Activated CD8-positive, alpha-beta memory T cell treated with anti-CD3 and anti-CD28 coated beads, Interleukin-2, amount 50 U/mL, for 48 hours (primary cell): ENCODE data around the gene PDCD6IP.
"Not testable (repeated sequence)": the region's sequence is repeated elsewhere in the genome, so short reads cannot be mapped to it uniquely, and the experiment has no call there.

Experiments
- DNase-seq: peaks from one replicate; pipeline ENCODE4 v3.0.0-alpha.2; 2020

PDCD6IP gene

DNA sequence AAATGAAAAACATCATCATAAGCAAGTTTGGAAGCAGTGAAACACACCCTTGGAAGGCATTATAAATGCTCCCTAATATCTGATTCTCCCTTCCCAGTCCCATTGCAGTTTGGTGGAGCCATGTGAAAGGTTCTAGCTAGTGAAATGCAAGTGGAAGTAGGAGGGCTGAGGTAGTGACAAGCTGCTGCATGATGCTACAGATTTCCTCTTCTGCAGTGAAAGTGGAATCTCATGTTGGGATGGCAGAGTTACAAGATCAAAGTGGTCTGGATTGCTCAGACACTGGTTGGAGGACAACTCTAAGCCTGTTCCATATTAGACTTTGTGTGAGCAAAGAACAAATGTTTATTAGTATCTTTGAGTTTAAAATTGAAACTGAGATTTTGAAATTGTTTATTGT is 3.3 kb upstream of the PDCD6IP start:
- no peak for DNase-seq

DNA sequence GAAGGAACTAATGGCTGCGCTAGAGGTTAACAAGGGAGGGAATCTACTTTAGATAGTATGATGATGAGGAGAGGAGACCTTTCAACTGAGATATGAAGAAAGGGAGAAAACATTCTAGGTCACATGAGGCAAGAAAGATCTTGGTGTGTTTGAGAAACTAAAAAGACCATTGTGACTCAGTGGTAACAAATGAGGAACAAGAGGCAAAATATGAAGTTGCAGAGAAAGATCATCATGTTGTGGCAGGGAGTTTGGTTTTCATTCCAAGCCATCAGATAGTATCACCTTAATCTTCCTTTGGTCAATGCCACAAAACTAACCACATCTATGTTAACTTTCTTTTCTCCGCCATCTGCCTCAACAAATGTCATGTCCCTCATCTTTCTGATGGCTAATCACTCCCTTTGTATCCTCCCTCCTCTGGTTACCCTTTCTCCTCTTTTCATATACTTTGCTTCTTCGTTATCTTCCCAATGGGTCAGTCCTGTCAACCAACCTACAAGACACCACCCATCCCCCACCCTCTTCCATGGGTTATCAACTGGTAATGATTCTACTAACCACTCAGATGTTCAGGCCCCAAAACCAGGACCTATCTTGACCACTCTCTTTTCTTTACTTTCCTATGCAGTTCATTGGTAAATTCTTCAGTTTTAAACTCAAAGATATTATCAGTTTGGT is 2.4 kb upstream of the PDCD6IP start:
- no peak for DNase-seq

DNA sequence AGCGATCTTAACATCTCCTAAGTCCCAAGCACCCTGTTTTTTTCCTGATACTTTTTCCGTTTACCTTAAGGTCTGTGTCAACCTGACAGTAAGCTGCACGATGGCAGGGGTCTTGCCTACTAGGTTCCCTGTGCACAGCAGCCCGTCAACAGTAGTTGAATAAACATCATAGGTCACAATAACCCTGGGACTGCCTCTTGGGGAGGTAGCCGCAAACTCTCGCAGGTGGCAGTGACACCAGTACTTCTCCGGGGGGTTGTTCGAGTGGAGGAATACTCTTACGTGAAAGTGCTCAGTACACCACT is 365 bp upstream of the PDCD6IP start:
- DNase-seq: no peak

DNA sequence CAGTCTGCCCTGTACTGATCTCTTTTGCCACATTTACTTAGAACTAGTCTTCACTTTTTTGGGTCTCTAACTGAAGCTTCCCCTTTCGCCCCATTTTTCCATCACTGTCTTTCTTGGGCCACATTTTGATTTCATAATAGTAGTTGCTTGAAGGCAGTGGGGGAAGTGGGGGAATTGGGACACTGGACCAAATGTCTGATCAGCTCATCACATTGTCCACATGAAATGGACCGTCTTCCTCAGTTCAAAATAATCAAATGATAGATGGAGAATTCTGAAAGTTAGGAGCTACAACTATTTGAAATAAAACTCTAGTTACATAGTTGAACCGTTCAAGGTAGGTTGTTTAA is 747 bp downstream of the PDCD6IP start:
- no peak for DNase-seq

DNA sequence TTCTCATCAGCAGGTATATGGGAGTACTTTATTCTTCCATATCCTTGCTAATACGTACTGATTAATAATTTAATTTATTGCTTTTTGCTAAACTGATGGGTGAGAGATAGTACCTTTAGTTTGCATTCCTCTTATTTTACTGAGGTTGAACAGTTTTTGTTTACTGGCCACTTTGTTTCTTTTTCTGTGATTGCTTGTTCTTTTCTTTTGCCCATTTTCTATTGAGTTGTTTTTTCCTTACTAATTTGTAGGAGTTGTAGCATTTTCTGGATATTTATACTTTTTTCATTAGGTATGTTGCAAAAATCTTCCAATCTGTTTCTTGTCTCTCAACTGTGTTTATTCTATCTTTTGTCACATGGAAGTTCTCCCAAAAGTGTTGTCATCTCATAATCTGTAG is 4.8 kb downstream of the PDCD6IP start:
- no peak for DNase-seq

DNA sequence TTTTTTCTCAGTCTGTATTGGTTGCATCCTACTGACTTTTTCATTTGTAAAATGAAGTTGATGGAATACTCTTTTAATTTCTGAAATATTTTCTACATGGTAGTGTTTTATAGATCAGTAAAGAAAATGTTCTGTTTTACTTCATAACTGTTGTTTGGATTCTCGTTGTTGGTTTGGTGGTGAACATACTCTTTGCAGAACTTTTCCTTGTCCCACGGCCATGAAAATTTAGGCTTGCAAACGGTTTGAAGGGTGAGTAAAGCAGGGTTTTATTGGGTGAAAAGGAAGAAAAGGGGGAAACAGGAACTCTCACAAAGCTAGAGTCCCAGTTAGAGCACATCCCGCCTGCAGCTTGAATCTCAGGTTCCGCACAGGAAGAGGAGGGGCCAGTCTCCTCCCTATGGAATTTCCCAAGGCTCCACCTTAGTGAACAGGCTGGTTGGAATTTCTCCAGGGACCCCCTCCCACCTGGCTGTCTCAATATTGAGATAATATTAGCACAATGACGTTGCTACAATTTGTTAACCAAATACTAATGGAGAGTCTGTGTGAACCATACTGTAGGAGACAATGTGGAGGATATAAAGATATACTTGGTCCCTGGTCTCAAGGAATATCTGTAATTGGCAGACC is 5.6 kb downstream of the PDCD6IP start:
- no peak for DNase-seq

DNA sequence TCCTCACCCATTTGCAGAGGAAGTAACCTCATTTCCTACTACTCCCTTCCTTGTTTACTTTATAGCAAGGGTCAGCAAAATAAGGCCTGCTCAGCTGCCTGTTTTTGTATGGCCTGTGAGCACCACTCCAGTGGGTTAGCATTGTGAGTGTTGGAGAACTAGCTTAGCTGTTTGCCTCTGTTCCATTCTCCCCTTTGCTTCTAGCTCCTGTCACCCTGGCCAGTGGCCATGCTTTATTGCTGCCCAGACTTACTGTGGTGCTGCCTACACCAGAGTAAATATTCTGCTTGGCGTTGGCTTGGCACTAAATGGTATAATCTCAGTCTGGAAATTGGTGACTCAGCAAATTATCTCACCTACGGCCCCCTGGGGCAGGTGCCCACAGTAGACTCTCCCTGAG is 8.8 kb downstream of the PDCD6IP start:
- DNase-seq: no peak

DNA sequence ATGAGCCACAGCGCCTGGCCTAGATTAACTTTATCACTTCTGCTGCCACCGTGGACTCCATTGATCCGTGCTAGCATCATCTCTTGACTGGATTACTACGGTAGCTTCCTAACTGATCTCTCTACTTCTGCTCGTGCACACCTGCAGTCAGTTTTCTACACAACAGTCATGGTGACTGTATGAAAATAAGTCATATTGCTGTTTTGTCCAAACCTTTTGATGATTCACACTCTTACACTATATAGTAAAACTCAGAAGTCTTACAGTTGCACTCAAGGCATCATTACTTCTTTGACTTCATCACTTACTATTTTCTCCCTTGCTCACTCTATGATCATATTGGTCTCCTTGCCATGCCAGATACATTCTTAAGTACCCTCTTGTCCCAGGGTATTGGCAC is 10.1 kb downstream of the PDCD6IP start:
- no peak for DNase-seq

DNA sequence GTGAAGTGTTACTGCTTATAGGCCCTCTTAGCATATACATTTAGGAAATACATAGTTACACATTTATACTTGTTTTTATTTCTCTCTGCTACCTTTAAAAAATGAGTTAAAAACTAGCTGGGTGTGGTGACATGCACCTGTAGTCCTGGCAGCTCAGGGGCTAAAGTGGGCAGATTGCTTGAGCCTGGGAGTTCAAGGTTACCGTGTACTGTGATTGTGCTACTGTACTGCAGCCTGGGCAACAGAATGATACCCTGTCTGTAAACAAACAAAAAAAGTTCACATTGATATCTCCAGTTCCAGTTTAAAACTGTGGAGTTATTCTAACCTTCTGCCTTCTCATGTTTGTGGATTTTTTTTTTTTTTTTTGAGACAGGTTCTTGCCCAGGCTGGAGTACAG is 12.1 kb downstream of the PDCD6IP start:
- no peak for DNase-seq

DNA sequence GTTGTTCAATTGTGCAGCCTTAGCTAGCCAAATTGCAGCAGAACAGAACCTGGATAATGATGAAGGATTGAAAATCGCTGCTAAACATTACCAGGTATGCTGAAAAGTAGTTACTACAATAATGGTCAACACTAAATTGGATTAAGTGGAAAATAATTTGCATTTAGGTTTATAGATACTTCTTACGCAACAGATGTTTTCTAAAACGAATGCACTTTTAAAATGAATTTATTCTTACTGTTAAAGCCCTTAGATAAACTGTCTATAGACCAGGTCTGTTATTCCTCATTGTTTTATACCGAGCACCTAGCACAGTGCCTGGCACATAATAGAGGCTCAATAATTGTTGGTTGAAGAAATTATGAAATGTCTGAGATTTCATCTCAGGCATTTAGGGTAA is 23.6 kb downstream of the PDCD6IP start:
- DNase-seq: no peak

DNA sequence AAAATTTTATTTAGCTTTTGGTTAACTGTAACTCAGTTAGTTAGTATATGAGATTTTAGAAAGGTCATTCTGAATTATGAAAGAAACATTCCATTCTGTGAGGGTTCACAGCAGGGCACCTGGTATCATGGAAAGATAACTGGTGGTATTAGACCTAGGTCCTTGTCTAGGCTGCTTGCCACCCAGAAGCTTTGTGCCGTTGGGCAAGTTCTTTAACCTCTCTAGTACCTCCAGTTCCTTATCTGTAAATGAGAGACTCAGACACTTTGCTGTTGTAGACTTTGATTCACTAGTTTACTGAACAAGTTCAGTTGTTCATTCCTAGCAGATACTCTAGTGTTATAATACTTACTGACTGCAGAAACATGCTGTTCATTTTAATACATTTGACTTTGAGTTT is 25.4 kb downstream of the PDCD6IP start:
- DNase-seq: no peak

DNA sequence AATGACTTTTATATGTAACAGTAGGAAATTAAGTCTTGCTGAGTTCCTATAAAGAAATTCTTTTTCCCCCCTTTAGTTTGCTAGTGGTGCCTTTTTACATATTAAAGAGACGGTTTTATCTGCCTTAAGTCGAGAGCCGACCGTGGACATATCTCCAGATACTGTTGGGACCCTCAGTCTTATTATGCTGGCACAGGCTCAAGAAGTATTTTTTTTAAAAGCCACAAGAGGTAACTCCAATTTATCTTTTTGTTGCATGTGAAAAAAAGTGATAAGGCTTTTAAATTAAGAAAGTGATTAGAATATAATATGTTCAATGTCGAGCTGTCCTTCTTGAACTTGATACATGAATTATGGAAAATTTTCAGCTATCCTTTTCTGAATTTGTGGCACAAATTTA is 26.7 kb downstream of the PDCD6IP start:
- DNase-seq: no peak

DNA sequence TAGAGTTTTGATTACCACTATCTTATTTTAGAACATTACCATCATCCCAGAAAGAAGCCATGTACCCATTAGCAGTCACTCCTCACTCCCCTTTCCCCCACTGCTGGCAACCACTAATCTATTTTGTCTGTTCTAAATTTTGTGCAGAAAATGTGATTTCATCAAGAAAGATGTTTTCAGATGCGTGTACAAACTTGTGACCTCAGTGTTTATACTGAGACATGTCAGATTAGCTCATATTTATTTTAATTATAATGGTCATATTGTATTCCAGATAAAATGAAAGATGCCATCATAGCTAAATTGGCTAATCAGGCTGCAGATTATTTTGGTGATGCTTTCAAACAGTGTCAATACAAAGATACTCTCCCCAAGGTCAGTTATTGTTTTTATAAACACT is 27.8 kb downstream of the PDCD6IP start:
- DNase-seq: no peak

DNA sequence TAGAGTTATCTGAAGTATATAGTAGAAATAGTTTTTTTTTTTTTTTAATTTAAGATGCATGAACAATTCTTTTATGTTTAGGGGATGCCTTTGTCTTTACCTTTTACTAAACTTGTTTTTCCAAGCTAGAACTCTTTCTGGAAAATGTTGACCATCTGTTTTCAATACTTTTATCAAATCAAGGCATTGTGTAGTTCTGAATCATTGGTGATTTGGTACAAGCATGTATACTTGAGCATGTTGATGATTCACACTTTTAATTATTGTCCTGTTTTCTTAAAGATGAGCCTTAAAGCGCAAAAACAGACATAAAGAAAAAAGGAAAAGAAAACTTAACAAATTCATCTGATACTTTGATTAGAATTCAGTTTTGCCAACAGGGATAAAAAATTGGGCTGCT is 28.3 kb downstream of the PDCD6IP start:
- no peak for DNase-seq

DNA sequence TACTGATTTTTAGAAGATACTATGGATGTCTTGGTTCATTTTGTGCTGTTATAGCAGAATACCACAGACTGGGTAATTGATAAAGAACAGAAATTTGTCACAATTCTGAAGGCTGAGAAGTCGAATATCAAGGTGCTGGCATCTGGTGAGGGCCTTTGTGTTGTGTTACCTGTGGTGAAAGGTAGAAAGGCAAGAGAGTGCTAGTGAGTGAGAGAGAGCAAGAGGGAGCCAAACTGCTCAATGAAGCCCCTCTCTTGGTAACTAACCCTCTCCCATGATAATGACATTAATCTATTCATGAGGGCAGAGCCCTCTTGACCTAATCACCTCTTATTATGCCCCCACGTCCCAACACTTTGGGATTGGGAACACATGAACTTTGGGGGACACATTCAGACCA is 31.3 kb downstream of the PDCD6IP start:
- no peak for DNase-seq

DNA sequence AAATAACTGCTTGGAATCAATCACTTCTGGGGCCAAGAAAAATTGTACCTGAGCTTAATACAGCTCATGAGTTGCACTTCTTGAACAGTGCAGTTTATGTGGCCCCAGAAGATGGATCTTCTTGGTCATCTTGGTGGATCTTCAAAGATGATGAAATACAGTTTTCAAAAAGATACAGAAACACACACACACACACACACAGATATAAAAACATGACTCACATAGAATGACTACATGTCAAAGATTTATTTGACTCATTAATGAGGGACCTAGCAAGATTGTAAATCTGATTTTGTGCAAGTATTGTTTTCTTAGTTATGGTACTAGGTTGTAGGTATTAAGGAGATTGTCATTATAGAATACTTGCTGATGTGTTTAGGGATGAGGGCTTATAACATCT is 32.6 kb downstream of the PDCD6IP start:
- no peak for DNase-seq

DNA sequence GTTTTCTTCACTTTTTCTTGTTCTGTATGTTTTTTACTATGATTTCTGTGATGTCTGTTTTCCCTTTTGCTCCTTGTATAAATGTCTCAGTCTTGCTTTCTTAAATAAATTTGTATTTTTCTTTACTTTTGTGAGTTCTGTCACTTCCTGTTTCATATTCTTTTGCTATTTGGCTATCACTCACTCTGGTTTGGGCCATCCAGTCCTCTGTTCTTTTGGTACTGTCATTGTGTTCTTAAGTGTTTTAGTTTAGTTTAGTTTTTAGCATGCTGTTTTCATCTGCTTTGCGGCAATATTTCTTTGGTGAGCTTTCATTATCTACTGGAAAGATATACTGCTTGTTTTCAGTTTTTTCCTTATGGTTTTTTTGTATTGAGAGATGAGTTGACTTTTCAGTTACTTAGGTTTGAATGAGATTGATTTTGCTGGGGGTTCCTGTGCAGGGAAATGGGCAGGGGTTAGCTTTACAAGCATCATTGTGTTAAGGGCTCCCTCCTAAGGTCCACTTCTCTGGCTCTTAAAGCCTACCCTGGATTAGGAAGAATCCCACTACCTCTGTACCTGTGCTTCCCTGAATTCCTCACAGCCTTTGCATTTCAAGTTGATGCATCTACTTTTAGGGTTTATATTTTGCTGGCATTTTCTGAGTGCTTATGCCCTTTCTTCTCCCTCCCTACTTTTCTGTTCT is 35.1 kb downstream of the PDCD6IP start:
- no peak for DNase-seq

DNA sequence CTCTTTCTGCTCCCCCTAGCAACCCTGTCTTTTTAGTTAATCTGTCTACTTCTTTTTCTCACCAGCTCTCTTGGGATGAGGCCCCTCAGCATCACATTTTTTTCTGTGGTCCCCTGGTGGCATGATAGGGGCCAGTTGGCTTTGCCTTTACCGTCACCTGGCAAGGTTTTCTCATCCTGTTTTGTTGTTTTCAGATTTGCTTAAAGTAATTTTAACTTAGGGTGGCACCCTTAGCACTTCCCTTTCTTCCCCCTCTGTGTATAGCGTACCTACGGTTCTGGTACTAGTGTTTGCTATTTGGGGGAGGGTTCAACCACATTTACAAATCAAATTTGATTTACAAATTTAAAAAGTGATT is 35.6 kb downstream of the PDCD6IP start:
- DNase-seq: no peak

DNA sequence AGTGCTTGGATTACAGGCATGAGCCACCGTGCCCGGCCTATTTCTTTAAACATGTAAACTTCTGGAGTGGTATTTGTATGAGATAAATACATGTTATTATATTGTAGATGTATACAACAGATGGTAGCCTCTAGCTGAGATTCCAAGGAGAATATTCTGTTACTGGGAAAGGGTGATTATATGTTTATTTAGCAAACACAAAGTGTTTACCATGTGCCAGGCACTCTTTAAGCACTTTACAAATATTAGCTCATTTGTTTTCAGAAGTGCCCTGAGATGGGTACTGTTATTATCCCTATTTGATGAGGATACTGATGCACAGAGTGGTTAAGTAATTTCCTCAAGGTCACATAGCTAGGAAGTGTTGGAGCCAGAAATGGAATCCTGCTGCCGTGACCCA is 38.8 kb downstream of the PDCD6IP start:
- DNase-seq: not testable (repeated sequence)

DNA sequence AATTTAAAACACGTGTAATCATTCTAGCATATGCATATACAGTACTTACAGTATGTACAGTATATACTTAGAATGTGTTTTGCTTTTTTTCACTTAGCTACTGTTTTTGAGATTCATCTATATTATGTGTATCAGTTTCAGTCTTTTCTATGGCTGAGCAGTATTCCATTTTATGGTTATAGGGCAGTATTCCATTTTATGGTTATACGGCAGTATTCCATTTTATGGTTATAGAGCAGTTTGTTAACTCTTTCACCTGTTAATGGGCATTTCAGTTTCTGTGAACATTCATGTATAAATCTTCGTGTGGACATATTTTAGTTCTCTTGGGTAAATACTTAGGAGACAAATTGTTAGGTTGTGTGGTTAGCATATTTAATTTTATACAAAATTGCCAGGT is 40.9 kb downstream of the PDCD6IP start:
- no peak for DNase-seq

DNA sequence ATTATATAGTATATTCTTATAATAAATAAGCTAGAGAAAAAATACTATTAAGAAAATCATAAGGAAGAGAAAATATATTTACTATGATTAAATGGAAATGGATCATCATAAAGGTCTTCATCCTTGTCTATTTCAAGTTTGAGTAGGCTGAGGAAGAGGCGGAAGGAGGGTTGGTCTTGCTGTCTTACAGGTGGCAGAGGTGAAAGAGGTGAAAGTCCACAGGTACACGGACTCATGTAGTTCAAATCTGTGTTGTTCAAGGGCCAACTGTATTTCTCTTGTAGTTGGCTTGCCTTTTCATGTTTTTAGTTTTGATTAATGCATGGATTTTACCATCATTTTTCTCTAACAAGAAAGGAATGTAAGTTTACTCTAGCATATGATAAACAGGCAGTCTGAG is 41.7 kb downstream of the PDCD6IP start:
- DNase-seq: no peak

DNA sequence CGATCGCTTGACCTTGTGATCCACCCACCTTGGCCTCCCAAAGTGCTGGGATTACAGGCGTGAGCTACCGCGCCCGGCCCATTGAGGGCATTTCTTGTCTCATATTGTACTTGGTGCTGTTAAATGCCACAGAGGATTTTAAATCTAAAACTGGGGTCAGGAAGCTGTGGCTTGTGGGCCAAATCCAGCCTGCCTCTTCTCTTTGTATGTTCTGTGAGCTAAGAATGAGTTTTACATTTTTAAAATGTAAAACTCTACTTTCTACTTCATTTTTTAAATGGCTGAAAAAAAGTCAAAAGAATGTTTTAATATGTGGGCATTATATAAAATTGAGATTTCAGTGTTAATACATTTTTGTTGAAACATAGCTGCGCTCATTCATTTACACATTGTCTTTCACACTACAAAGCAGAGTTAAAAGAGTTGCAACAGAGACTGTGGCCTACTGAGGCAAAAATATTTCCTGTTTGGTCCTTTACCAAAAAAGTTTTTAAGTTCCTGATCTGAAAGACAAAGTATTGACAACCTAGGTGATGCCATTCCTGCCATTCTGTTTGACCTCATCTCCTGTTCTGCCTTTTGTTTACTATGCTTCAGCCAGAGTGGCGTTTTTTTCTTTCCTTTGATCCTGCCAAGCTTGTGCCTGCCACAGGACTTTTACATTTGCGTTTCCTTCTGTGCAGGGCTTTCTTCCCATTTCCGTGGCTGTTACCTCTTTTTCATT is 50.4 kb downstream of the PDCD6IP start:
- no peak for DNase-seq

DNA sequence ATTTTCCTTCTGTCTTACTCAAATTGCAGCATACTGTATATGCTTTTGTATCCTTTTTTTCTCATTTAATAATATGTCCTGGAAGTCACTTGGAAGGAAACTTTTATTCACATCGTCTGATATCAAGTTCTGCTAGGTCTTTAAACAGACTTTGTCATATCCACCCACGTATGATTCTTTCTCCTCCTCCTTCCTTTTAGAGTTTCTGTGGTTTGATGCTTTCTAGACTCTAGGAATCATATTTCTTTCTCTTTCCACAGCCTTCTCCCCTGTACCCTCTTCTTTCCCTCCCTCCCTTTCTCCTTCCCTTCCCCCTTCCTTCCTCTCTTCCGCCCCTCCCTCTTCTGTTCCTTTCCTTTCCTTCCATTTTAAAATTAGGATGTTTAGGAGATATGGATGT is 52.2 kb downstream of the PDCD6IP start:
- not testable (repeated sequence) for DNase-seq

DNA sequence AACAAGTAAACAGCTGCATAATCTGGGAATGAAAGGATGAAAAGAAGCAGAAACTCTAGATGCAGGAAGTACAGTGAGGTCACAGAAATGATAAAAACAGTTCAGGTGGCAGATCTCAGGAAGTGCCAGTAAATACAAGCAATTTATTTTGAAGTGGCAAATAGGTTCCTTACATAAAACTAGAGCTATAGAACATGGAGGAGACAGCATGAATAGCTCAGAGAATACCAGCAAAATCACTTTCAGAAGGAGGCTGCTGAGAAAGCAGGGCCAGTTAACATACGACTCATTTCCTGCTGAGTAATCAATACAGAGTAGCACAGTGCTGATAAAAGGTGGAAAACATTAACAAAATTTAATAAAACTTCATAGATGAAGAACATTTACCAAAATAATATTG is 57.0 kb downstream of the PDCD6IP start:
- DNase-seq: not testable (repeated sequence)
